ENCODE data around the gene GP1BB. TPM values are rescaled to one million over a fixed set of nuclear protein-coding genes. Genes with fewer than 3 reads are reported as not detected.

GP1BB gene
- total RNA-seq, 4 donors from 2014 or later, result 1.4 to 3.5 (median 2.3) TPM; not detected in 1

DNA sequence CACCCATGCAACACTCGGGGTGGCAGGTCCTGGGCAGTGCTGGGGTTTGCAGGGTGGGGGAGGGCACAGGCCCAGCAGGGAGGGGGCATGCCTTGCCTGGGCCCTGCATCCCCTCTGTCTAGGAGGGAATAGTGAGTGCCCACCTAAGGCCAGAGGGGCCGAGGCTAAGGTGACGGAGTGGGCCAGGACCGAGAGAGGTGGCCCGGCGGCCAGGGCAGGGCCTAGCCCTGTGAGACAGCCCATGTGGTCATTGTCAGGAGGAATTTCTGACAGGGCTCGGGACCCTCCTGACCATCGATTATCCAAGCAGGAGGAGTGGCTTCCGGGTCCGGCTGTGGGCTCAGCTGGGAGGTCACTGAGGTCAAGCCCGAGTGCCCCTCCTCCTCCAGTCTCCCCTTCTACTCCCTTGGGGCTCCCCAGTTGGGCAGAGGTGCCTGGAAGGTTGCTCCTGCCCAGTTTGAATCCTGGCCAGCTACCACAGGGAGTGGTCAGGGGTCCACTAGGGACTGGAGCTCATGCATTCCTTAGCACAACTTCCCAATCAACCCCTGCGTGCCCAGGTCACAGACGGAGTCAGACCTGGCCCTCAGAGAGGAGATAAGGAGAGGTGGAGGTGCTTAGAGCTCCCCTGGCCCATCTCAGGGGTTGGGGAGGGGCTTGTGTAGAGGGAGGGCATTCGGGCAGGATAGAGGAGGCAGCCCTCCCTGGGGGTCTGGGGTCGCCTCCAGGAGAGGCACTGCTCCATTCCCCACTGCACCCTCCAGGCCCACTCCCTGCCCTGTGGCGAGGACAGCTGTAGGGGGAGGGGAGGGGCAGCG lies 14.7 kb downstream of the GP1BB start:
- no peak for ATAC-seq
- no peaks in the 10 kb centered on the region for H3K9me3 ChIP-seq
- H3K4me1 ChIP-seq, result no peaks in the 10 kb centered on the region
- in situ Hi-C loops (cut with MboI; ENCODE audit: low sequenced_read_pairs in 4 of 4) (no loop called here), intact Hi-C loops (cut with DNase I; ENCODE audit: low total_unique reads) (no loop called here)
- no peaks in the 10 kb centered on the region for H3K27me3 ChIP-seq
- DNase-seq, result no peak
- H3K4me3 ChIP-seq, result no peak overlapping the region
- H3K36me3 ChIP-seq, result no peaks in the 10 kb centered on the region
- no peak for TF ChIP-seq POLR2A (IDR thresholded peaks at IDR 0.05)
- TF ChIP-seq, protein P1, sequence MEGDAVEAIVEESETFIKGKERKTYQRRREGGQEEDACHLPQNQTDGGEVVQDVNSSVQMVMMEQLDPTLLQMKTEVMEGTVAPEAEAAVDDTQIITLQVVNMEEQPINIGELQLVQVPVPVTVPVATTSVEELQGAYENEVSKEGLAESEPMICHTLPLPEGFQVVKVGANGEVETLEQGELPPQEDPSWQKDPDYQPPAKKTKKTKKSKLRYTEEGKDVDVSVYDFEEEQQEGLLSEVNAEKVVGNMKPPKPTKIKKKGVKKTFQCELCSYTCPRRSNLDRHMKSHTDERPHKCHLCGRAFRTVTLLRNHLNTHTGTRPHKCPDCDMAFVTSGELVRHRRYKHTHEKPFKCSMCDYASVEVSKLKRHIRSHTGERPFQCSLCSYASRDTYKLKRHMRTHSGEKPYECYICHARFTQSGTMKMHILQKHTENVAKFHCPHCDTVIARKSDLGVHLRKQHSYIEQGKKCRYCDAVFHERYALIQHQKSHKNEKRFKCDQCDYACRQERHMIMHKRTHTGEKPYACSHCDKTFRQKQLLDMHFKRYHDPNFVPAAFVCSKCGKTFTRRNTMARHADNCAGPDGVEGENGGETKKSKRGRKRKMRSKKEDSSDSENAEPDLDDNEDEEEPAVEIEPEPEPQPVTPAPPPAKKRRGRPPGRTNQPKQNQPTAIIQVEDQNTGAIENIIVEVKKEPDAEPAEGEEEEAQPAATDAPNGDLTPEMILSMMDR (IDR thresholded peaks at IDR 0.05 in 4 of 5, conservative IDR thresholded peaks at IDR 0.05 in 1 of 5), result no peak
- H3K27ac ChIP-seq, result no peak overlapping the region

DNA sequence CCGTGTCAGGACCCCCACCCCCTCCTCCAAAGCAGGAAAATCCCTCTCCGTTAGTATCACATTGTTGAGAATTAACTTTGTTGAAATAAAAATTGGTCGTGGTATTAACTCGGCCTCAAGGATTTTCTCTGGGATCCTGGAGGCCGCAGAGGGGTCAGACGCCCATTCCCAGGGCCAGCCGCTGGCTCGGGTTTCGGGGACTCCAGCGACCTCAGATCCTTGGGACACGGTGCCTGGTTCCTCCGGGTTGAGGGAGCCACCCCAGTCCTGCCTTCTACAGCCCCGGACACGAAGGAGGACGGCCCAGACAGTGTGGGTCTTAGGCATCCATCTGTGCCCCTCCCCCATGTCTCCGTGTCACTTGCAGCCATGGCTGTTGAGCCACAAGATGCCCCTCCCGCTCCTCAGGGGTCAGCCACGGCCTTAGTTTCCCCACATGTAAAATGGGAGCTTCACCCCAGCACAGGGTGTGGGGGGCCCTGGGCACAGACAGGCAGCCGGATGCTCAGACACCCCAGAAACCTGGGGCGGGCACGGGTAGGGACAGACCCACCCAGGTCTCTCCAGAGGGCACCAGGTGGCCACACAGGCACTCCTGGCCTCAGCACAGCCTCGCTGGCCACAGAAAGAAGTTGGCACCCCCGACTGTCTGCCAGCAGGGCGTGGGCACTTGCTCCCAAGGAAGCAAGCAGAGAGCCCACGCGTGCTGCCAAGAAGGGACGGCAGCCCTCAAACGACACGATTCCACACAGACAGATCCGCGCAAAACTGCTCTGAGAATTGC lies 15.5 kb downstream of the GP1BB start:
- intact Hi-C loops (cut with DNase I; ENCODE audit: low total_unique reads), result no loop called here
- TF ChIP-seq, protein P1 (IDR thresholded peaks at IDR 0.05 in 4 of 5, conservative IDR thresholded peaks at IDR 0.05 in 1 of 5), result no peak
- TF ChIP-seq POLR2A (IDR thresholded peaks at IDR 0.05), result no peak
- H3K36me3 ChIP-seq, result no peaks in the 10 kb centered on the region
- H3K27ac ChIP-seq, result no peak overlapping the region
- in situ Hi-C loops (cut with MboI; ENCODE audit: low sequenced_read_pairs in 4 of 4), result no loop called here
- DNase-seq (no peak), ATAC-seq (no peak)
- H3K4me3 ChIP-seq, result no peak overlapping the region
- no peaks in the 10 kb centered on the region for H3K27me3 ChIP-seq
- H3K9me3 ChIP-seq, result no peaks in the 10 kb centered on the region
- no peaks in the 10 kb centered on the region for H3K4me1 ChIP-seq

- in situ Hi-C loops (cut with MboI; ENCODE audit: low sequenced_read_pairs in 4 of 4) (no loop called here), intact Hi-C loops (cut with DNase I; ENCODE audit: low total_unique reads) (no loop called here)
- Histone ChIP-seq H3K27ac (no peak overlapping the region), H3K4me1 (peaks cover 2 to 3% of the 10 kb centered on the region in 2 donors), H3K4me3 (no peak overlapping the region), H3K36me3 (no peaks in the 10 kb centered on the region), H3K9me3 (no peaks in the 10 kb centered on the region), H3K27me3 (no peaks in the 10 kb centered on the region)
- ATAC-seq (no peak), DNase-seq (no peak)
- TF ChIP-seq, protein P1 (IDR thresholded peaks at IDR 0.05 in 4 of 5, conservative IDR thresholded peaks at IDR 0.05 in 1 of 5), result no peak
- no peak for TF ChIP-seq POLR2A (IDR thresholded peaks at IDR 0.05)
Observed at GRCh38 chr22:19739448-19739895, 16.1 kb downstream of the GP1BB start.

DNA sequence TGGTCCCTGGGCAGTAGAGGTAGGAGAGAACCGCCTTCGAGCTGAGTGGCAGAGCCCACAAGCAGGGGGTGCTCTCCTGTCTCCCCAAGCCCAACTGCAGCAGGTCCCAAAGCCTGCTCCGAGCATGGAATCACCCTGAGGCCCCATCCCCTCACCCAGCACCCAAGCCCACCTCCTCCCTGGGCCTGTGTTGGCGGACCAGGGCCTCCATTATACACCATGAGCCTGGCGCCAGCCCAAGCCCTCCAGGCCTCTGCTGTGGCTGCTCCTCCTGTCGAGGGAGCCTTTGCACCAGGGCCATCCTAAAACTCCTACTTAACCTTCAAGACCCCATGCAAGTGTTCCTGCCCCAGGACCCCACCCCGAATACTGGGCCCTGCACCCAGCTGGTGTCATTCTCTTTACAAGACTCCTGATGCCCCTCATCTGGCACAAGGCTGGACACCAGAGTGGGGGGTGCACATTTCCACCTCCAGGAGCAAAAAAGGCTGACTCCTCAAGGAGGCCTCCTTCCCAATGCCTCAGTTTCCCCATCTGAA lies 16.6 kb downstream of the GP1BB start:
- H3K9me3 ChIP-seq, result no peaks in the 10 kb centered on the region
- in situ Hi-C loops (cut with MboI; ENCODE audit: low sequenced_read_pairs in 4 of 4), result no loop called here
- intact Hi-C loops (cut with DNase I; ENCODE audit: low total_unique reads), result no loop called here
- DNase-seq, result no peak
- no peaks in the 10 kb centered on the region for H3K36me3 ChIP-seq
- no peak for ATAC-seq
- no peak overlapping the region for H3K4me3 ChIP-seq
- no peaks in the 10 kb centered on the region for H3K27me3 ChIP-seq
- H3K4me1 ChIP-seq, result peaks cover 7 to 8% of the 10 kb centered on the region in 2 donors
- no peak overlapping the region for H3K27ac ChIP-seq
- TF ChIP-seq, protein P1 (IDR thresholded peaks at IDR 0.05 in 4 of 5, conservative IDR thresholded peaks at IDR 0.05 in 1 of 5), result no peak
- no peak for TF ChIP-seq POLR2A (IDR thresholded peaks at IDR 0.05)
